ENCODE results near the gene MEI4.

DNA sequence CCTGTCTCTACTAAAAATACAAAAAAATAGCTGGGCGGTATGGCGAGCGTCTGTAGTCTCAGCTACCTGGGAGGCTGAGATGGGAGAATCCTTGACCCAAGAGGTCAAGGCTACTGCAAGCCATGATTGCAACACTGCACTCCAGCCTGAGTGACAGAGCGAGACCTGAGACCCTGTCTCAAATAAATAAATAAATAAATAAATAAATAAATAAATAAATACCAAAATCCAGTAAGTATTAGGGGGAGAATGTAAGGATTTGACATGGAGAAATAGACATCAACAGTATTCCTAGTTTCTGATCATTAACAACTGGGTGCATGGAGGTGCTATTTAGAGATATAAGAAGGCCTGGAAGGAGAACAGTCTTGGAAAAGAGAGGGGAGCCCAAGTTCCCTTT lies 125.7 kb downstream of the MEI4 start:
- TF ChIP-seq EZH2 (IDR thresholded peaks at IDR 0.05; ENCODE audit: borderline replicate concordance, insufficient read depth, low read length, poor library complexity, severe bottlenecking), result no peak
- TF ChIP-seq CTCF (IDR thresholded peaks at IDR 0.05; ENCODE audit: poor library complexity, severe bottlenecking), result no peak
